SK-N-SH treated with all-trans-retinoic acid at 6 μM for 48 hours (cell line): Measurements from ENCODE around the gene KIAA1755.

Experiments
- ARNTL ChIP-seq: fragments of 450-650 bp; formaldehyde crosslinking; IDR thresholded peaks from 2 replicates; pipeline ENCODE4 v1.5.0; 2020; ENCODE audit warnings: low read depth, mild to moderate bottlenecking, moderate library complexity, borderline replicate concordance
- CREB5 ChIP-seq: fragments of 250-450 bp; sonication (Bioruptor Pico); IDR thresholded peaks from 2 replicates; pipeline ENCODE4 v1.5.1; 2020; ENCODE audit warnings: low read depth, mild to moderate bottlenecking, moderate library complexity
- CSDC2 ChIP-seq: fragments of 250-450 bp; sonication (Bioruptor Pico); IDR thresholded peaks from 2 replicates; pipeline ENCODE4 v1.5.0; 2020; ENCODE audit warnings: mild to moderate bottlenecking, moderate library complexity
- CSRNP3 ChIP-seq: fragments of 250-450 bp; sonication (Bioruptor Pico); IDR thresholded peaks from 2 replicates; pipeline ENCODE4 v1.5.1; 2021; ENCODE audit warnings: mild to moderate bottlenecking, moderate library complexity
- ESRRG ChIP-seq: fragments of 250-450 bp; sonication (Bioruptor Pico); IDR thresholded peaks from 2 replicates; pipeline ENCODE4 v1.6.1; 2021; ENCODE audit warnings: mild to moderate bottlenecking
- GLIS3 ChIP-seq: fragments of 250-450 bp; sonication (Bioruptor Pico); IDR thresholded peaks from 2 replicates; pipeline ENCODE4 v1.5.0; 2020; ENCODE audit warnings: mild to moderate bottlenecking, moderate library complexity
- ISL1 ChIP-seq: fragments of 250-450 bp; sonication (Bioruptor Pico); IDR thresholded peaks from 2 replicates; pipeline ENCODE4 v2.1.2; 2022; ENCODE audit warnings: mild to moderate bottlenecking, moderate library complexity
- OSR1 ChIP-seq: fragments of 250-450 bp; sonication (Bioruptor Pico); IDR thresholded peaks from 2 replicates; pipeline ENCODE4 v1.8.0; 2022; ENCODE audit warnings: moderate library complexity, mild to moderate bottlenecking, inconsistent platforms
- PATZ1 ChIP-seq: fragments of 250-450 bp; sonication (Bioruptor Pico); IDR thresholded peaks from 2 replicates; pipeline ENCODE4 v1.8.0; 2020; ENCODE audit warnings: mild to moderate bottlenecking, moderate library complexity, borderline replicate concordance
- TOX ChIP-seq: fragments of 250-450 bp; sonication (Bioruptor Pico); IDR thresholded peaks from 2 replicates; pipeline ENCODE4 v1.8.0; 2021; ENCODE audit warnings: mild to moderate bottlenecking, moderate library complexity, borderline replicate concordance
- ZC3H10 ChIP-seq: fragments of 250-450 bp; sonication (Bioruptor Pico); IDR thresholded peaks from 2 replicates; pipeline ENCODE4 v1.5.1; 2021; ENCODE audit warnings: mild to moderate bottlenecking, moderate library complexity
- ZFP30 ChIP-seq: fragments of 450-650 bp; formaldehyde crosslinking; IDR thresholded peaks from 2 replicates; pipeline ENCODE4 v1.5.0; 2022; ENCODE audit warnings: mild to moderate bottlenecking, moderate library complexity
- ZNF70 ChIP-seq: fragments of 450-650 bp; formaldehyde crosslinking; IDR thresholded peaks from 2 replicates; pipeline ENCODE4 v1.5.0; 2020; ENCODE audit warnings: mild to moderate bottlenecking, moderate library complexity

- TF ChIP-seq ARNTL (CRISPR knock-in tag), result no peak
- no peak for TF ChIP-seq TOX (CRISPR knock-in tag)
- no peak for TF ChIP-seq ESRRG (CRISPR knock-in tag)
- TF ChIP-seq CREB5 (CRISPR knock-in tag), result no peak
- TF ChIP-seq ZC3H10, result no peak
- no peak for TF ChIP-seq ISL1
- TF ChIP-seq CSRNP3, result no peak
- no peak for TF ChIP-seq PATZ1
- no peak for TF ChIP-seq CSDC2 (CRISPR knock-in tag)
- TF ChIP-seq GLIS3 (CRISPR knock-in tag), result no peak
- no peak for TF ChIP-seq ZNF70 (CRISPR knock-in tag)
- TF ChIP-seq ZFP30 (CRISPR knock-in tag), result no peak
- no peak for TF ChIP-seq OSR1
Measured at GRCh38 chr20:38218566-38218885, 42.0 kb downstream of the KIAA1755 start.
